AG20443 (cell line): ENCODE data around the gene TCERG1L.

Source experiments
- DNase-seq: peaks from one replicate; pipeline ENCODE4 v3.0.0; 2012; ENCODE audit warnings: low spot score, mixed read lengths

TCERG1L gene

DNA sequence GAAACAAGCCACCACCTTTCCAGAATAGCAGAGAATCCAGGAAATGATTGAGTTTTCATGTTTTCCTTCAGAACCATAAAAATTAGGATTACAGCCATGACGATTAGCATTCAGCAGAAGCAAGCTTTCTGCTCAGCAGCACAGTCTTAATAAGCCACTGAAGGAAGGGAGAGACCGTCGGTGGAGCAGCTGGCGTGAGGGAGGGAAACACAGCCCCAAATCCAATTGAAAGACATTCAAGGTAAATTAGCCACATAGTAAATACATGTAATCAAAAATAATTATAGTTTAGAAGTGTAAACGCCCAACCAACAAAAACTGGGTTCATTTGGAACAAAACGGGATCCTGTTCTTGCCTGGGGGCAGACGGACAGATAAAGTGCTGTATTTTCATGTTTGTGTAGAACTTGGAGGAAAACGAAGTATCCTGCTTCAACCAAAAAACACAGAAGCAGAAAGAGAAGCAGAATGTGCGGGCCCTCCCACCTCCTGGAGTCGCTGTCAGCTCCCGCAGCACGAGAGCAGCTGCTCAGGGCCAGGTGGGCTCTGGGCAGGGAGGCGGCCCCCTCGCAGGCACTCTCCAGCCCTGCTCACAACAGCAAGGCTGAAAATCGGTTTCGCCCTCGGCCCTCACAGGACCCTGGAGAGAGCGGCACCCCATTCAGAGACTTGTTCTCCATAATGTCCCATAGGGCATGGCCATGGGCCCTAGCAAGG, 84.9 kb downstream of the TCERG1L start:
- no peak for DNase-seq

GRCh38 chr10:131224106-131224505, 87.4 kb downstream of the TCERG1L start:
- no peak for DNase-seq

DNA sequence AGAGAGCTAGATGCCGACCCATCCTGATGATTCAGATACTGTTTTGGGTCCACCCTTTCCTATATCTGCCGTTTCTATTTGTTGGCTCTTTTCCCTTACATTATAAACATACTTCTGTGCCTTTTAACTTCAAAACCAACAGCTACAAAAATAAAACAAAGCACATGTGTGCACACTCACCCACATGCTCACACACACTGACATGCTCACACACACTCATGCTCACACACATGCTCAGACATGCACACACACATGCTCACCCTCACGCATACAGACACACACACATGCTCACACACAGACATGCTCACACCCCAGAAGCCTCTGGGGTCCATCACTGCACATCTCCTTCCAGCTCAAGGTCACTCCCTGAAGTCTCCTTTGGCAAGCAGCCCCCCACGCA, 88.1 kb downstream of the TCERG1L start:
- no peak for DNase-seq

- DNase-seq: no peak
Observed at GRCh38 chr10:131222986-131223385, 88.5 kb downstream of the TCERG1L start.

GRCh38 chr10:131221632-131222277, 89.8 kb downstream of the TCERG1L start:
- DNase-seq: no peak

GRCh38 chr10:131220601-131221171, 90.8 kb downstream of the TCERG1L start:
- no peak for DNase-seq

DNA sequence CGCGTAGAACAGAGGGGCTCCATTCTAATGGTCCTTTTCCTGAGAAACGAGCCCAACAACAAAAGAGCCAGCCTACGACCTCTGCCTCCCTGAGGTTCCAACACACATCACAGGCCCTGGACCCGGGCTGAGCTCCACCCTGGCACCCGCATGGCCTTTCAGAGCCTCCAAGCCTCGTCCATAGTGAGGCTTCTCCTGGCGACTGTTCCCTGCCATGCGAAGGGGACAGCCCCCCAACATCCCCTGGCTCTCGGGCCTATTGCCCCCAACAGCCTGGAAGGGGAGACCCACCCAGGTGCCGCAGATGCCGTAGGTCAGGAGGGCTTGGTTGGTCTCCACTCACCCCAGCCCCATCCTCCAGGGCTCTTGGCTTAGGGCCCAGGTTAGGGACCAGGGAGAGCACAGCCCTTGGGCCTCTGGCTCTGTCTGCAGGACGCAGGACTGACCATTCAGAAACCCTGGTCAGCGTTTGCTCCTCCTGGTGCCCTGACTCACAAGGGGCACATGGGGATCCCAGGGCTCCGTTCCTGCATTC, 91.5 kb downstream of the TCERG1L start:
- no peak for DNase-seq

DNA sequence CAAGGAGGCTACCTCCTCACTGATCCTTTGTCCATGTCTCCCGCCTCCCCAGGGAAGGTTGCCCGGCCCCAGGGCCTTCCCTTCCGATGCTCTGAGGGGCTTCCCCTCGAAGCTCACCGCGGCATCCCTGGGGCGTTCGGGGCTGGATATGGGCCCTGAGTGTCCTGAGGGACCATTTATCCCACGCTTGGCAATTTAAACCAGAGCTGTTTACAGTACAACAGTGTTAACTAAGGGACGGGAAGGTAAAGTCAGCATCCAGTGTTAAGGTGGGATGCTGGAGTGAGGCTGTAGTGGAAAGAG, 92.0 kb downstream of the TCERG1L start:
- no peak for DNase-seq

- no peak for DNase-seq
Observed at GRCh38 chr10:131218811-131219583, 92.5 kb downstream of the TCERG1L start.

DNA sequence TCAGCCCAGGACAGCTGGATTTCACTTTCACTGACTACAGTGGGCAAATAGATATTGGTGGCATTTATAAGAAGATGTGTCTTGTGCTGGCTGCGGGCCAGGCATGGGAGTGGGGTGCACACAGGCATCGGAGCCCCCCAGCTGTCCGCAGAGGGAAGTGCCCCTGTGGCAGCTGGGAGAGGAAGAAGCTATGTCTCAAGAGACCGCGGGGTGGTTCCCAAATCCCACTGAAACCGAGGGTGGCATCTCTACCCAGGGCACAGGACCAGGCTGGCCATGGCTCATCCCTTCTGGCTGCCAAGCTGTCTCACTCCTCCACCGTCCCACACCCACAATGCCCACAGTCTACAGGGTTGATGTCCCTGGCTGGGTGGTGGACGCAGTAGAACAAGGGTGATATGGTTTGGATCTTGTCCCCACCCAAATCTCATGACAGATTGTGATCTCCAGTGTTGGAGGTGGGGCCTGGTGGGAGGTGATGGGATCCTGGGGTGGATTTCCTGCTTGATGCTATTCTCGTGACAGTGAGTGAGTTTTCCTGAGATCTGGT, 94.8 kb downstream of the TCERG1L start:
- no peak for DNase-seq

DNA sequence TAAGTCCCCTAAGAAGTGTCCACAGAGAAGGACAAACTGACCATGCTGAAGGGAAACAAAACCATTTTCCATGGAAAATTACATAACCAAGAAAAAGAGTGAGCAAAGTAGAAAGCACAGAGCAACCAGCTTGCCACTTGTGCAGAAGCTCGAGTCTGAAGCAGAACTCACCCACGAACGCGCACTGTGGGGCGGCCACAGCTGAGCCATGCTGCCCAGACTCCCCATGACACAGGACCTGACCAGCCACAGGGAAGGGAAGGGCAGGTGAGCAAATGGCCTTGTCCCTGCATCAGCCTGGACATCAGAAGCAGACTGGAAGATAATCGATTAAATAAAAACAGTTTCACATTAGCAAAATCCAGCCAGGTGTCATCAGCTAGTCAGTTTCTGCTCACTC, 95.7 kb downstream of the TCERG1L start:
- DNase-seq: no peak

DNA sequence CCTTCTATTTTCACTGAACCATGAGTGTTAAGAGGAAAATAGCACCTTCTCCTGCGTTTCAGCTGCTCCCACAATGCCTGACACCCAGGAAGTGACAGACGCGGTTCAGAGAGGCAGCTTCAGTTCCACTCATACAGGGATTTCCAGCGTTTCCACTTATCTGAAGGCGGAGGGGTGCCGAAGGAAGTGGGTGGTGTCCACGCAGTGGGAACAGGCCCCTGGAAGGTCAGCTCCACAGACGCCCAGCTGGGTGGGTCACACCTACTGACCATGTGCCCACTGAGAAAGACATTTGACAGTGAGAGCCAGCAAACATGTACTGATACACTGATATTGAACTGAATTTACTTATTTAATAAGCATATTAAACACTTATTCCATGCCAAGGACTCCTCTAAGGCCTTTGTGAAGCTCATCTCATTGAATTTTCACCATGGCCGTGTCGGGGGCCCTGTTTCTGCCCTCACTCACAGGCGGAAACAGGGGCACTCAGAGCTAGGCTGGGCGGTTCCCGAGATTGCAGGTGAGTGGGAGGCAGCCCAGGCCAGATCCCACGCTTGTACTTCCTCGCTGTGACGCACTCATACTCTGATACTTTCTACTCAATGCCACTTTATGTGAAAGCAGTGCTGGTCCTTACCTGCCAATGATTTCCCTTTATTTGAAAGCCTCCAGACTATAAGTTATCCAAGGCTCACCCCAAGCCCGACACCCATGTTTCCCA, 96.8 kb downstream of the TCERG1L start:
- DNase-seq: no peak

DNA sequence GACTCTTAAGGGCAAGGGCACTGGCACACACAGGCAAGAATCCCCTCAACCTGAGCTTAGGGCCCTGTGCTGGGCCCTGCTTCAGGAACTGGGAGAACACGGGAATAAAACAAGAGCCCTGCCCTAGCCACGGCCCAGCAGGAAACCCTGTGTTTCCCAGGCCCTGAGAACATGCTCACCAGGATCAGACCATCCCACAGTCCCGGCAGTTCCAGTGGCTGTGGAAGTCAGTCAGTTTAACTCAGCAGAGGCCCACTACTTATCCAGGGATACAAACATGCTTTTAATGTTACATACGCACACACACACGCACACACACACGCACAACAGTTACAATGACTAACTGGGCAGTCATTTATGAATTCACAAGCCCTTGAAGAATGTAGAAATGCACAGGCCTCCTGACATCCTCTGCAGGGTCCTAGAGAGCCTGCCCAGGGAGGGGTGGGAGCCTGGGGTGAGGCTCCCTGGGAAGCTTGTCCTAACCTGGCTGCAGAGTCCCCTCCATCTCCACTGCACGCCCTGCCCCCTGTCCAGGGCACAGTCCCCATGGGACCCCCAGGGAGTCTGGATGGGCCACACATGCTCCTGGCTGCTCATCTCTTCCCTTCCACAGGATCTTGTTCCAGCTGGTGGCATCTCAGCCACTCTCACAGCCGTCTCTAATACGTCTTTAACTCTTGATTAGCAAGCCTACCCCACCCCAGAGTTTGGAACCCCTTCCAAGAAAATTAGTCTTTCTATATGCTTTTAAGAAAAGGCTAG, 97.6 kb downstream of the TCERG1L start:
- no peak for DNase-seq

DNA sequence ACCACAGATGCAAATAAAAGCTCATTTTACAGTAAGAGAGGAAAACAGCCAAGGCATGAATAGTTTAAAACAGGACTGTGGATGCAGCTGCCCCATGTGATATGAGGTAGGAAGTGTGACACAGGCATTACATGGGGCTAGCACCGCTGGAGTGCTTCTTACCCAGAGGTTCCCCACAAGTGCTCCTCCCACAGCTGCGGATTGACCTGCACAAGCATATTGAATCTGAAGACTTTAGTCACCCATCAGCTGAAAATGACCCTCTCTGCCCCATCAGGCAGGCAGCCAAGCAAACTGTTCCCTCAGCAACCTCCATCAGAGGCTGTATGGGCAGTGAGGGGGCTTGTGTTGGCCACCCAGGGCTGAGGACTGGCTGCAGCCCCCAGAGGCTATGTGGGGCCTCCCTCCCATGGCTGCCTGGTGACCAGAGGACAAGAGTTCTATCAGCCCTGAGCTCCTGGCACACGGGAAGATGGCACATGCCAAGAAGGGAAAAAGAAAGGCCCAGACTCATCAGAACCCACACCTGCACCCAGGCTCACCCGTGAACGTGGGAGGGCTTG, 98.7 kb downstream of the TCERG1L start:
- DNase-seq: no peak

DNA sequence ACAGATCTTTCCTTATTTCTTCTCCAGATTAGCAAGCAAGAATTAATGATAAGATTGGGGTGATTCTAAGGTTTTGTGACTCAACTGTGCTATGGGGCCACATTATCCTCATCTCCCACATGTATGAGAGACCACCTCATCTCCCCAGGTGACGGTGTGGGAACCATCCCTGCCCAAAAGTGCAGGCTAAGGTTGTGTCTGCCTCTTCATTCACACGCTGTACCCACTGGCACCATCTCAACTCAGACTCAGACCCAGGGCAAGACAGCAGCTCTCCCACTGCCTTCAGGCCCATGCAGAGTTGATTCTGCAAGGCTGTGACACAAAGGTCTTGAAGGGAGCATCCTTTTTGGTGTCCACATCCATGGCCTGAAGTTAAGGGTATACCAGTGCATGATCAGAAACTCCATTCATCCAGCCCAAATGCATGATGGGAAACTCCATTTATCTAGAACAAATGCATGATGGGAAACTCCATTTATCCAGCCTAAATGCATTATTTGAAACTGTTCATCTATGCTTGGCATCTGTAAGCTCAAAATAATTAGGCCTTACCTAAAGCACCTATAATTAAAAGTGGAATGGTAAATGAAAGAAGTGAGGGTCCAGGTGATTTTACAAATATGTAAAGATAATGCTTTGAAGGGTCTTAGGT, 99.4 kb downstream of the TCERG1L start:
- no peak for DNase-seq

DNA sequence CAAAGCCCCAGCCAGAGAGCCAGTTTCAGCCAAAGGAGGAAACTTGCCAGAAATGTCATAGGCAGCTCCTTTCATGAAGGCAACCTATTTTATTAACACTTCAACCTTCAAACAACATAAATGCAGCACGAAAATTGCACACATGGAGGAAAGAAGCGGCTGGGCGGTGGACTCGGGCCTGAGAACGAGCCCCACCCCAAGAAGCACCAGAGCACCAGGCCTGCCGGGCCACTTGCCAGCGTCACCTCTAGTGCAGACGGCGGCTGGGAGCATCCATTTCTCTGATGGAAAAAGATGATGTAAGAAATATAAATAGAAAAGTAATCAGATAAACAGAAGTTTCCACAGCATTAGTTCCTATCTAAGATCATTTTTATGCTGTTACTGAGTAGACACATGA, 100.0 kb downstream of the TCERG1L start:
- no peak for DNase-seq

DNA sequence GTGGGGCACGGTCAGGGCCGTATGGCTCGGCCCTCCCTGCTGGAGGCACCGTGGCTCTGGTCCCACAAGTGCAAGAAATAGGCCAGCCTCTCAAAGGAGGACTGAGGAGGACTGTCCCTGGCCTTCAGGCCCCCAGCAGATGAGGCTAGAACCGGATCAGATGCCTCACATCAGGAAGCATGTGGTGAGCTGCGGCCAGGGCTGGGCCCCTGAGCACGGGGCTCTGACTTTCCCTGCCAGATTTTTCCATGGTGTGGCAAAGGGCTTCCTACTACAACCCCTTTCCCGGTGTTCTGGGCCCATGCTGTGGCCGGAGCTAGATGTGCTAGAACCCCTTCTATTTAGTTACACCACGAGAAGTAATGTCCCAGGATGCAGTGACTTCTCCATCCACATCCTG, 100.4 kb downstream of the TCERG1L start:
- DNase-seq: no peak

DNA sequence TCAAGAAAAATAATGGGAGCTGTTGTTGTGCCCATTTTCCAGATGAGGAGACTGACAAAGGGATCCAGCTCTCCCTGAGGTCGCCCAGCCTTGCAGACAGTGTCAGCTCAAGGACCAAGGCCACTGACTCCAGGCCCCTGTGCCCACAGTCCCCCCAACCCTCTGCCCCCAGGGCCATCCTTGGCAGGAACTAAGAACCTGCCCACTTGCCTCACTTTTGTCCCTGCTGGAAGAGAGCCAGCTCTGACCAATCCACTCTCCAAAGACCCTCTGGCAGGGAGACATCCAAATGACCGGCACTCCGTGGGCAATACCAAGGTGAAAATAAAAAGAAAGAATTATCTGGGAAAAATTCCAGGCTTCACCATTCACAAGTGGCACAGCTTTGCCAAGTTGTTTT, 101.3 kb downstream of the TCERG1L start:
- no peak for DNase-seq

DNA sequence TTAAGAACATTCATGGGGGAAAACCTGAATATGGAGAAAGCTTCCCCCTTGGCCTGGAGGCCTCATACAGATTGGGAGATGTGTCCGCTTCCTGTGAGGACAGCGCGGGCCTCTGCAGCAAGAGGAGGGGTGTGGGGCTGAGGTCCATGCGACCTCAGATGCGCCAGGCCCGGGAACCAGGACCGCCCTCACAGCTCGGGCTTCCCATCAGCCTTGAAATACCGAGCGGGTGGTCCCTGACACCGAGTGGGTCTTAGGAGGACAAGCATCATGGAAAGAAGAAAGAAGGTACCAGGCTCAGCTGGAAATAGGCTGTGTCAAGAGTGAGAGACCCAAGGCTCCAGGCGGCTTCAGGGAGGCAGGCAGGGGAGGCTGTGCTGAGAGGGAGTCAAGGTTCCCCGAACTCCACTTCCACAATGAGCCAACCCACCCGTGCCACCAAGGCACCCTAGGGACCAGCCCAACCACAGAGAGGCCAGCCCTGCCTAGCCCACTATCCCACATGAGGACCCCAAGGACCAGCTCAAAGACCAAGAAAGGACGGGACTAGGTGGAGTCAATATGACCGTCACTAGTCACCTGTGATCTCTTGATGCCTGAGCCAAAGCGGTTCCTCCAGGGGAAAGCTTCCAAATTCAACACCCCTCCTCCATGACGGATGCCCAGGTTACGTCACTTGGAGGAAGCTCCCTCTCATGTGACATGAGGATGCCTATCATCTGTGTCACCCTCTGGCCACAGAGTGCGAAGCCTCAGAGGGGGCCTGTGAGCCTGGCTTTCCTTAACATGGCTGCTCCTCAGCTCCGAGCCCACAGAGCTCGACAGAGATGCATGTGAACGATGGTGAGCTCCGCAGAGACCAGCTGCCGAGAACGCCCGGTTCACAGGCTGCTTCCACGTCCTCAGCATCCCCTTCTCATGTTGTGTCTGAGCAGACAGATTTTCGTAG, 103.7 kb downstream of the TCERG1L start:
- DNase-seq: no peak
